ENCODE results near the gene ANGPTL3.

- TF ChIP-seq EZH2 (IDR thresholded peaks at IDR 0.05; ENCODE audit: low read length, unreplicated experiment) (no peak), CTCF (conservative IDR thresholded peaks at IDR 0.05; ENCODE audit: low read depth, low read length) (no peak), EZH2phosphoT487 (IDR thresholded peaks at IDR 0.05; ENCODE audit: borderline replicate concordance, low read length) (no peak)
These were observed 11.7 kb upstream of the ANGPTL3 start for GRCh38 chr1:62585469-62586155.
